Muscle of leg (tissue), 11 donors: ENCODE results near the gene SDHA. TPM values are rescaled to one million over a fixed set of nuclear protein-coding genes. Genes with fewer than 3 reads are reported as not detected.

Source experiments
- DNase-seq: peaks from one replicate; pipeline ENCODE4 v3.0.0; 2013
- H3K27ac ChIP-seq: one replicate; pipeline ENCODE4 v1.5.1; 2013; ENCODE audit warnings: mild to moderate bottlenecking, low read length, control low read depth
- H3K27me3 ChIP-seq: one replicate; pipeline ENCODE4 v1.6.1; 2013; ENCODE audit warnings: low read length; ENCODE audit not compliant: control insufficient read depth, insufficient read depth
- H3K36me3 ChIP-seq: one replicate; pipeline ENCODE4 v1.6.1; 2013; ENCODE audit warnings: low read length; ENCODE audit not compliant: control insufficient read depth, insufficient read depth
- H3K4me1 ChIP-seq: one replicate; pipeline ENCODE4 v1.6.1; 2013; ENCODE audit warnings: low read length; ENCODE audit not compliant: control insufficient read depth, insufficient read depth
- H3K4me3 ChIP-seq: one replicate; pipeline ENCODE4 v1.5.1; 2013; ENCODE audit warnings: low read length, control low read depth
- H3K9me3 ChIP-seq: replicated peaks from 2 replicates; pipeline ENCODE4 v1.6.1; 2013; ENCODE audit warnings: low read depth, low read length; ENCODE audit not compliant: control insufficient read depth
- WGBS: methylation state at CpG from one replicate; pipeline ENCODE4 v1.1.5; 2013; ENCODE audit warnings: missing lambda C conversion rate; ENCODE audit not compliant: insufficient coverage; 5-methylcytosine and 5-hydroxymethylcytosine counted together
- polyA plus RNA-seq, 8 donors: library from polyadenylated mRNA; unstranded; fragments of 120-200 nt; gene quantifications; one replicate each; pipeline versions ENCODE4 v1.2.1 to v1.2.3, GENCODE V29; 2013; ENCODE audit warnings: inconsistent platforms in 1 of 8, low replicate concordance in 1 of 8; ENCODE audit not compliant: insufficient read length in 8 of 8, insufficient read depth in 1 of 8
- total RNA-seq: library from RNA; stranded (reverse); fragments of 120-200 nt; gene quantifications from one replicate; pipeline ENCODE4 v1.2.4, GENCODE V29; 2013

The SDHA gene
- total and polyA plus RNA-seq, 9 donors: 86.9 to 110 (median 102) TPM

DNA sequence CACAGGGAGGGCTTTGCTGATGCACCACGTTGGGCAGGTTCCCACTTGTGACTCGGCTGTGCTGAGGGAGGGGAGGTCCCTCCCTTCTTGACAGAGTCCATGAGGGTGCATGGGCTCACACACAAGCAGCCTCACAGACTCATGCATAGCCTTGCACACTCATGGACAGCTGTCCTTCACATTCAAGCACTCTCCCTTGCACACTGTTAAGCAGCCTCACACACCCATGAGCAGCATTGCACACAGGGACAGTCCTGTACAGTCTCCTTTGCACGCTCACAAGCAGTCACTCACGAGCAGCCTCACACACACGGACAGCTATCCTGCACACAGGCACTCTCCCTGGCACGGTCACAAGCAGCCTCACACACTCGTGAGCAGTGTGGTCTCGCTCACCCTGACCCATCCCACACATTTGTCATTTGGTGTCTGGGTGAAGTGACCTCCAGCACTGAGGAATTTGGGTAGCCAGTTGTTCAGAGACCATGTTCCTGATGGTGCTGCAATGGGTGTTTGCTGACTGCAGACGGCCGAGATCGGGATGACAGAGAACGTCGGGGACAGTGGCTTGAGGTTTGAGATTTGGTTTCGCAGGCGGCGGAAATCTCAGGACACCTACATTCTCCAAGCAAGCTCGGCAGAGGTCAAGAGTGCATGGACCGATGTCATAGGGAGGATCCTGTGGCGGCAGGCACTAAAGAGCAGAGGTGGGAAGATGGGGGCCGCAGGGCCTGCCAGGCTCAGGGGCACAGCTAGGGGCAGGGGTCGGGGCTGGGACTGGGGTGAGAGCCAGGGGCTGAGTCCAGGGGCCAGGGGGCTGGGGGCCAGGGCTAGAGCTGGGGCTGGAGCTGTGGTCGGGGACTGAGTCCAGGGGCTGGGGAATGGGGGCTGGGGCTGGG lies 44.5 kb upstream of the SDHA start:
- 58% methylated on average over 13 of the region's 22 CpGs for WGBS
- Histone ChIP-seq H3K4me3 (no peak overlapping the region), H3K36me3 (no peaks in the 10 kb centered on the region), H3K9me3 (no peaks in the 10 kb centered on the region), H3K27me3 (peaks cover 6% of the 10 kb centered on the region), H3K27ac (no peak overlapping the region), H3K4me1 (peaks cover 5% of the 10 kb centered on the region)
- DNase-seq: no peak

GRCh38 chr5:174291-174600 lies 43.9 kb upstream of the SDHA start:
- Histone ChIP-seq H3K4me3 (no peak overlapping the region), H3K27me3 (peaks cover 6% of the 10 kb centered on the region), H3K9me3 (no peaks in the 10 kb centered on the region), H3K4me1 (peaks cover 5% of the 10 kb centered on the region), H3K36me3 (no peaks in the 10 kb centered on the region), H3K27ac (no peak overlapping the region)
- DNase-seq: no peak
- WGBS: 95% methylated on average over 3 of the region's 5 CpGs

- peaks cover 4% of the 10 kb centered on the region for H3K4me1 ChIP-seq
- 73% methylated on average over 16 of the region's 16 CpGs for WGBS
- no peak overlapping the region for H3K27ac ChIP-seq
- peaks cover 7% of the 10 kb centered on the region for H3K27me3 ChIP-seq
- no peak for DNase-seq
- H3K4me3 ChIP-seq: no peak overlapping the region
- no peaks in the 10 kb centered on the region for H3K36me3 ChIP-seq
- no peaks in the 10 kb centered on the region for H3K9me3 ChIP-seq
Observed at GRCh38 chr5:174876-175465, 43.1 kb upstream of the SDHA start.

DNA sequence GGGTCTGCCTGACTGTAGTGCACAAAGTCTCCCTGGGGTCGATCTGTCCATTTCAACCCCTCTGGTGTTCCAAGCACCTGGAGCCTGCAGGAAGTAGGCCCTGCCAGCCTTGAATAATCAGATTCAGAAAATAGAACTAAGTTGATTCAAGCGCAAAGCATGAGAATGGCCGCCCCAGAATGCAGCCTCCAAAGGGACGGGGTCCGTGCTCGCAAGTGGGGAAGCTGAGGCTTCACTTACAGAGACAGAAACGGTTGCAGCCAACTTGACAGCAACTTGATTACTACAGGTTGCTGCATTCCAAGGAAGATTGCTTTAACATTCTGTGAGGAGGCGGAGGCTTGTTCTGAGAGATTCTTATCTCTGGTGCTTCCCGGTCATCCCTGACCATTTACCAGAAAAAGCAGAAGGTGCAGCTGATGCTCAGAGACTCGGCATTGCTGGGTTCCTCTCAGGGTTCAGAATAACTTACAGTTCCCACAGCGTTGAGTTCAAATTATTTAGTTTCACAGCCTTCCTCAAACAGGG lies 41.8 kb upstream of the SDHA start:
- H3K4me1 ChIP-seq: peaks cover 6% of the 10 kb centered on the region
- H3K36me3 ChIP-seq: no peaks in the 10 kb centered on the region
- WGBS: 61% methylated on average over 10 of the region's 11 CpGs
- H3K4me3 ChIP-seq: no peak overlapping the region
- H3K9me3 ChIP-seq: no peaks in the 10 kb centered on the region
- peaks cover 9% of the 10 kb centered on the region for H3K27me3 ChIP-seq
- H3K27ac ChIP-seq: no peak overlapping the region
- no peak for DNase-seq

GRCh38 chr5:178110-178509 lies 40.0 kb upstream of the SDHA start:
- H3K27ac ChIP-seq: no peak overlapping the region
- DNase-seq: no peak
- no peak overlapping the region for H3K4me3 ChIP-seq
- H3K36me3 ChIP-seq: no peaks in the 10 kb centered on the region
- H3K4me1 ChIP-seq: peaks cover 6% of the 10 kb centered on the region
- H3K27me3 ChIP-seq: peaks cover 6% of the 10 kb centered on the region
- WGBS: 31% methylated on average over 3 of the region's 5 CpGs
- no peaks in the 10 kb centered on the region for H3K9me3 ChIP-seq

DNA sequence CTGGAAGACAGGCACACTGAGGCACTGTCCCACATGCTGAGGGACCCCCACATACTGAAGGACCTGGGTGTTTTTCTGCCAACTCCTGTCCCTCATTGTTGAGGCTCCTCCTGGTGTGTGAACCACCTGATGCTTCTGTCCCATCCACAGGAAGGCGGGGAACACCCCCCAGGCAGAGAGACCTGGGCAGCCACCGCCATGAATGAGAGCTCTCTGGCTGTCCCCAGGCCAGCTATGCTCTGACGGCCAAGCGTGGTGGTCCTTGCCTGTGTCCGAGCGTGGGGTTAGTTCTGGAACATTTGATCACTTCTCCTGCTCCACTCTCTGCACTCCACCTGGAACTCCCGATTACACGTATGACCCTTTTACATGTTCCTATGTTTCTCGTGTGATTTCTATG lies 38.7 kb upstream of the SDHA start:
- Histone ChIP-seq H3K4me1 (peaks cover 6% of the 10 kb centered on the region), H3K27ac (no peak overlapping the region), H3K36me3 (no peaks in the 10 kb centered on the region), H3K27me3 (peaks cover 6% of the 10 kb centered on the region), H3K4me3 (no peak overlapping the region), H3K9me3 (no peaks in the 10 kb centered on the region)
- 92% methylated on average over 9 of the region's 9 CpGs for WGBS
- DNase-seq: no peak

DNA sequence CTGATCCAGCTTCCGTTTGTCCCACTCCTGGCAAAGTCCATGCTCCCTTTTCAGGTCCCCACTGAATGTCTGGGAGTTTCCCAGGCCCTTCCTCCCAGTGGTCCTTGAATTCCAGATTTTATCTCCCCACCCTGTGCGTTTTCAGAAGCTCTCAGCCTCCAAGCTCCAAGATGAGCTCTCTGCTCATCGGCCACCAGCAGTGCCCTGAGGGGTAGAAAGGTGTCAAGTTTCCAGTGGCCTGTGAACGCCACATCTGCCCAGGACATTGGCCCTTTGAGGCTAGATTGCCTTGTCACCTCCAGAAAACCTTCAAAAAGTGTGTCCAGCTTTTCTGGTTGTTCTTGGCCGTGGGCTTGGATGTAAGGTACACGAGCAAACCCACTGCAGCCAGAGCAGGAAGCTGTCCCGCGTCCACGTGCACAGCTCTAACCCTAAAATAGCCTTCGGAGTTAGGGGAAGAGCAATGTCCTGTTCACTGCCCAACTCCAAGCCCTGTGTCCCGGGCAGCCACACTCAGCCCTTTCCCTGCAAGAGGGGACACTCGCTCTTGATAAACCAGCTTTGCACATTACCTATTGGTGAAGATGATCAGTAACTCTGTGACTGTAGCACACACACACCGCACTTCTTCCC lies 37.7 kb upstream of the SDHA start:
- Histone ChIP-seq H3K36me3 (no peaks in the 10 kb centered on the region), H3K27ac (no peak overlapping the region), H3K27me3 (peaks cover 6% of the 10 kb centered on the region), H3K4me1 (peaks cover 8% of the 10 kb centered on the region), H3K9me3 (no peaks in the 10 kb centered on the region), H3K4me3 (no peak overlapping the region)
- no peak for DNase-seq
- WGBS: 62% methylated on average over 11 of the region's 13 CpGs

- H3K27ac ChIP-seq: no peak overlapping the region
- no peak for DNase-seq
- H3K36me3 ChIP-seq: no peaks in the 10 kb centered on the region
- WGBS: 78% methylated on average over 5 of the region's 9 CpGs
- H3K27me3 ChIP-seq: peaks cover 6% of the 10 kb centered on the region
- no peaks in the 10 kb centered on the region for H3K9me3 ChIP-seq
- no peak overlapping the region for H3K4me3 ChIP-seq
- H3K4me1 ChIP-seq: peaks cover 15% of the 10 kb centered on the region
Observed at GRCh38 chr5:181160-181559, 37.0 kb upstream of the SDHA start.

GRCh38 chr5:181566-181965 lies 36.6 kb upstream of the SDHA start:
- Histone ChIP-seq H3K9me3 (no peaks in the 10 kb centered on the region), H3K27me3 (peaks cover 6% of the 10 kb centered on the region), H3K4me1 (peaks cover 19% of the 10 kb centered on the region), H3K27ac (no peak overlapping the region), H3K4me3 (no peak overlapping the region), H3K36me3 (no peaks in the 10 kb centered on the region)
- DNase-seq: no peak
- 96% methylated on average over 22 of the region's 22 CpGs for WGBS

- Histone ChIP-seq H3K36me3 (no peaks in the 10 kb centered on the region), H3K4me1 (peaks cover 24% of the 10 kb centered on the region), H3K27me3 (peaks cover 6% of the 10 kb centered on the region), H3K9me3 (no peaks in the 10 kb centered on the region), H3K4me3 (no peak overlapping the region), H3K27ac (no peak overlapping the region)
- 83% methylated on average over 6 of the region's 12 CpGs for WGBS
- DNase-seq: no peak
Observed at GRCh38 chr5:182126-182525, 36.0 kb upstream of the SDHA start.
